LNCaP clone FGC (cell line): Measurements from ENCODE around the gene TUBB4A.

Experiments
- DNase-seq: peaks from one replicate; pipeline ENCODE4 v3.0.0-alpha.2; 2011; ENCODE audit warnings: low read depth
- H3K4me3 ChIP-seq: 2 replicates; pipeline ENCODE4 v1.5.1; 2011; ENCODE audit warnings: mild to moderate bottlenecking, low read depth, low read length, control low read depth
- TF ChIP-seq, protein P1 (sequence below): IDR thresholded peaks from 2 replicates; pipeline ENCODE4 v1.5.1; 2012; ENCODE audit warnings: mild to moderate bottlenecking; ENCODE audit not compliant: control insufficient read depth, insufficient read depth; ENCODE audit errors: extremely low read depth

TUBB4A gene

DNA sequence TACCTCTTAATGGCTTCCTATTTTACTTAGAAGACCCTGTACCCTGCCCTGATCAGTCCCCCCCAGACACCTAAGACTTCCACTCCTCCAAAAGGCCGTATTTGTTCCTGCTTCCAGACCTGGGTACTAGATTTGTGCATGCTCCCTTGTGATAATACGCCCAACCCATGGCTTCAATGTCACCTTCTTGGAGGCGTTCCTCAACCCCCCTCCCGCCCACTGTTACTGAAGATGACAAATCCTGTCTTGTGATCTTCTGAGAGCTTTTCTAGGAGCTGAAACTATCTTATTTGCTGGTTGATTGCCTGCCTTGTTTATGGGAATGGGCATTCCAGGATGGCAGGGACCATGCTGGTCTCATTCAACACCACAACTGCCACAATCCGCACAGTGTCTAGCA is 51.9 kb downstream of the TUBB4A start:
- no peak overlapping the region for H3K4me3 ChIP-seq
- no peak for DNase-seq
- TF ChIP-seq, protein P1, sequence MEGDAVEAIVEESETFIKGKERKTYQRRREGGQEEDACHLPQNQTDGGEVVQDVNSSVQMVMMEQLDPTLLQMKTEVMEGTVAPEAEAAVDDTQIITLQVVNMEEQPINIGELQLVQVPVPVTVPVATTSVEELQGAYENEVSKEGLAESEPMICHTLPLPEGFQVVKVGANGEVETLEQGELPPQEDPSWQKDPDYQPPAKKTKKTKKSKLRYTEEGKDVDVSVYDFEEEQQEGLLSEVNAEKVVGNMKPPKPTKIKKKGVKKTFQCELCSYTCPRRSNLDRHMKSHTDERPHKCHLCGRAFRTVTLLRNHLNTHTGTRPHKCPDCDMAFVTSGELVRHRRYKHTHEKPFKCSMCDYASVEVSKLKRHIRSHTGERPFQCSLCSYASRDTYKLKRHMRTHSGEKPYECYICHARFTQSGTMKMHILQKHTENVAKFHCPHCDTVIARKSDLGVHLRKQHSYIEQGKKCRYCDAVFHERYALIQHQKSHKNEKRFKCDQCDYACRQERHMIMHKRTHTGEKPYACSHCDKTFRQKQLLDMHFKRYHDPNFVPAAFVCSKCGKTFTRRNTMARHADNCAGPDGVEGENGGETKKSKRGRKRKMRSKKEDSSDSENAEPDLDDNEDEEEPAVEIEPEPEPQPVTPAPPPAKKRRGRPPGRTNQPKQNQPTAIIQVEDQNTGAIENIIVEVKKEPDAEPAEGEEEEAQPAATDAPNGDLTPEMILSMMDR: no peak

- no peak for DNase-seq
- TF ChIP-seq, protein P1: no peak
Observed at GRCh38 chr19:6448045-6448444, 54.1 kb downstream of the TUBB4A start.

GRCh38 chr19:6446452-6446851 is 55.7 kb downstream of the TUBB4A start:
- H3K4me3 ChIP-seq: no peak overlapping the region
- DNase-seq: no peak
- TF ChIP-seq, protein P1: no peak

More at GRCh38 chr19:6448045-6448444, 54.1 kb downstream of the TUBB4A start:
- H3K4me3 ChIP-seq: no peak overlapping the region
